Lung (tissue), 12 donors: Measurements from ENCODE around the gene TAS1R1. TPM values are rescaled to one million over a fixed set of nuclear protein-coding genes. Genes with fewer than 3 reads are reported as not detected.

Experiments used
- ATAC-seq: fragments of 200-7000 bp; cut with Tn5 transposase; one replicate; pipeline ENCODE4 v1.9.1; 2020; ENCODE audit warnings: moderate number of reproducible peaks; ENCODE audit not compliant: insufficient read depth, low FRiP score
- DNase-seq, 3 donors: peaks; one replicate each; pipeline ENCODE4 v3.0.0-alpha.2; 2013 to 2017
- H3K27ac ChIP-seq, 2 donors: one replicate each; pipeline ENCODE4 v1.5.1; 2013; ENCODE audit warnings: mild to moderate bottlenecking in 2 of 2, moderate library complexity in 2 of 2, control low read depth in 1 of 2, inconsistent platforms in 1 of 2, low read depth in 1 of 2, low read length in 1 of 2
- H3K27me3 ChIP-seq, 3 donors: one replicate each; pipeline ENCODE4 v1.5.1; 2013; ENCODE audit warnings: low read length in 2 of 3; ENCODE audit not compliant: control insufficient read depth in 3 of 3, insufficient read depth in 3 of 3
- H3K36me3 ChIP-seq, 4 donors: one replicate each; pipeline ENCODE4 v1.5.1; 2013; ENCODE audit warnings: low read length in 4 of 4, mild to moderate bottlenecking in 1 of 4, moderate library complexity in 1 of 4; ENCODE audit not compliant: control insufficient read depth in 4 of 4, insufficient read depth in 4 of 4
- H3K4me1 ChIP-seq, 5 donors: one replicate each; pipeline ENCODE4 v1.5.1; 2013; ENCODE audit warnings: low read length in 5 of 5, mild to moderate bottlenecking in 2 of 5, moderate library complexity in 1 of 5; ENCODE audit not compliant: control insufficient read depth in 5 of 5, insufficient read depth in 5 of 5
- H3K4me3 ChIP-seq: one replicate; pipeline ENCODE4 v1.5.1; 2013; ENCODE audit warnings: mild to moderate bottlenecking, control low read depth, moderate library complexity
- H3K9ac ChIP-seq, 2 donors: one replicate each; pipeline ENCODE4 v1.5.1; 2013; ENCODE audit warnings: low read length in 2 of 2, control low read depth in 1 of 2; ENCODE audit not compliant: insufficient read depth in 1 of 2
- H3K9me3 ChIP-seq, 4 donors: one replicate each; pipeline ENCODE4 v1.5.1; 2013; ENCODE audit warnings: low read length in 3 of 4, mild to moderate bottlenecking in 1 of 4, moderate library complexity in 1 of 4; ENCODE audit not compliant: control insufficient read depth in 4 of 4, insufficient read depth in 3 of 4
- WGBS, 2 donors: extraction: QIAGEN DNeasy Blood & Tissue Kit; methylation state at CpG; one replicate each; pipeline ENCODE4 v1.1.7; 2013; 5-methylcytosine and 5-hydroxymethylcytosine counted together
- polyA plus RNA-seq, 2 donors: library from polyadenylated mRNA; stranded (reverse); fragments of 200-250 nt; gene quantifications; one replicate each; pipeline ENCODE4 v1.2.1, GENCODE V29; 2013
- total RNA-seq, 2 donors: library from RNA; depleted of rRNA in 1 of 2; stranded (reverse); fragments of >200 nt in 1 of 2; gene quantifications; one replicate each; pipeline ENCODE4 v1.2.1, GENCODE V29; 2014 to 2021
- TF ChIP-seq, protein P1 (sequence below): IDR thresholded peaks from 2 replicates; pipeline ENCODE4 v1.5.1; 2012; ENCODE audit warnings: mild to moderate bottlenecking; ENCODE audit errors: control extremely low read depth, extremely low read depth
- donor health status: control.
- donor health status: control.
- donor health status: Bipolar disorder and iron deficiency.
- donor health status: healthy.
- donor health status: DM: yes; HTN: yes; CAD: no.

The TAS1R1 gene
- total and polyA plus RNA-seq, 4 donors, result 0.02 to 0.51 (median 0.15) TPM

DNA sequence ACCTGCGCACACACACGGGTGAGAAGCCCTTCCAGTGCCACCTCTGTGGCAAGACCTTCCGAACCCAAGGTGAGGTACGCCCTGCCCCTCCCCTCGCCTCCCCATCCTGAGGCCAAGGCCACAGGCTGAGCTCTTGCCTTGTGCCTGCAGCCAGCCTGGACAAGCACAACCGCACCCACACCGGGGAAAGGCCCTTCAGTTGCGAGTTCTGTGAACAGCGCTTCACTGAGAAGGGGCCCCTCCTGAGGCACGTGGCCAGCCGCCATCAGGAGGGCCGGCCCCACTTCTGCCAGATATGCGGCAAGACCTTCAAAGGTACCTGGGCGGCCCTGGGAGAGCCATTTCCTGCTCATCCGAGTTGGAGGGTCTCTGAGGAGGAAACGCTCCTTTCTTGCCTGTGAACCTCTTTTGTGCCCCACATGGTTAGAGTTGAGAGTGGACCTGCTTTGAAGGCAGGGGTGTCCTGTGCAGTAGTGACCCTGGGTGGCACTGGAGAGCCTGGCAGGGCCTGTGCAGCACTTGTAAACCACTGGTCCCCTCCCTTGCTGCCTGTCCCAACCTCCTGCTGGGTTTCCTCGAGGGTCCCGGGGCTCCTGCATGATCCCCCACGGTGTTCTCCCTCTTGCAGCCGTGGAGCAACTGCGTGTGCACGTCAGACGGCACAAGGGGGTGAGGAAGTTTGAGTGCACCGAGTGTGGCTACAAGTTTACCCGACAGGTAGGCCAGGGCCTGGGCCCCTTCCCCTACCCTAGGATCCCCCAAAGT is 33.2 kb downstream of the TAS1R1 start:
- Histone ChIP-seq H3K4me3 (no peak overlapping the region), H3K9ac (no peak overlapping the region), H3K27me3 (no peaks in the 10 kb centered on the region), H3K9me3 (no peaks in the 10 kb centered on the region), H3K36me3 (peaks cover 0 to 45% (median 18%) of the 10 kb centered on the region in 4 donors), H3K4me1 (peaks cover 0 to 5% (median 0%) of the 10 kb centered on the region in 5 donors), H3K27ac (no peak overlapping the region)
- no peak for DNase-seq
- ATAC-seq, result no peak
- TF ChIP-seq, protein P1, sequence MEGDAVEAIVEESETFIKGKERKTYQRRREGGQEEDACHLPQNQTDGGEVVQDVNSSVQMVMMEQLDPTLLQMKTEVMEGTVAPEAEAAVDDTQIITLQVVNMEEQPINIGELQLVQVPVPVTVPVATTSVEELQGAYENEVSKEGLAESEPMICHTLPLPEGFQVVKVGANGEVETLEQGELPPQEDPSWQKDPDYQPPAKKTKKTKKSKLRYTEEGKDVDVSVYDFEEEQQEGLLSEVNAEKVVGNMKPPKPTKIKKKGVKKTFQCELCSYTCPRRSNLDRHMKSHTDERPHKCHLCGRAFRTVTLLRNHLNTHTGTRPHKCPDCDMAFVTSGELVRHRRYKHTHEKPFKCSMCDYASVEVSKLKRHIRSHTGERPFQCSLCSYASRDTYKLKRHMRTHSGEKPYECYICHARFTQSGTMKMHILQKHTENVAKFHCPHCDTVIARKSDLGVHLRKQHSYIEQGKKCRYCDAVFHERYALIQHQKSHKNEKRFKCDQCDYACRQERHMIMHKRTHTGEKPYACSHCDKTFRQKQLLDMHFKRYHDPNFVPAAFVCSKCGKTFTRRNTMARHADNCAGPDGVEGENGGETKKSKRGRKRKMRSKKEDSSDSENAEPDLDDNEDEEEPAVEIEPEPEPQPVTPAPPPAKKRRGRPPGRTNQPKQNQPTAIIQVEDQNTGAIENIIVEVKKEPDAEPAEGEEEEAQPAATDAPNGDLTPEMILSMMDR, result no peak
- whole genome bisulfite sequencing, 2 donors, result 78 to 82% methylated on average over 25 of the region's 25 CpGs

DNA sequence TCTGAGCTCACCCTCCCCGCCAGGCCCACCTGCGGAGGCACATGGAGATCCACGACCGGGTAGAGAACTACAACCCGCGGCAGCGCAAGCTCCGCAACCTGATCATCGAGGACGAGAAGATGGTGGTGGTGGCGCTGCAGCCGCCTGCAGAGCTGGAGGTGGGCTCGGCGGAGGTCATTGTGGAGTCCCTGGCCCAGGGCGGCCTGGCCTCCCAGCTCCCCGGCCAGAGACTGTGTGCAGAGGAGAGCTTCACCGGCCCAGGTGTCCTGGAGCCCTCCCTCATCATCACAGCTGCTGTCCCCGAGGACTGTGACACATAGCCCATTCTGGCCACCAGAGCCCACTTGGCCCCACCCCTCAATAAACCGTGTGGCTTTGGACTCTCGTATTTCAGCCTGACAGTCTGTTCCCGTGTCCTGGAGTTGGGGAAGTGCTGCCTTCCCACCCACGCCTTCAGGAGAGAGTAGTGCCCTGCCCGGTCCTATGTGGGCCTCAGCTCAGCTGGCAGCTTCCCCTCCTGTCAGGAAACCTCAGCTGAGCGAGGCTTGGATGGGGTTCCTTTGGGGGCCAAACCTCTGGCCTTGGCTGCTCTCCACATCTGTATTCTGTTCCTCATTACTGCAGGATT is 33.9 kb downstream of the TAS1R1 start:
- Histone ChIP-seq H3K36me3 (peaks cover 0 to 52% (median 23%) of the 10 kb centered on the region in 4 donors), H3K4me3 (no peak overlapping the region), H3K4me1 (peaks cover 0 to 5% (median 0%) of the 10 kb centered on the region in 5 donors)

DNA sequence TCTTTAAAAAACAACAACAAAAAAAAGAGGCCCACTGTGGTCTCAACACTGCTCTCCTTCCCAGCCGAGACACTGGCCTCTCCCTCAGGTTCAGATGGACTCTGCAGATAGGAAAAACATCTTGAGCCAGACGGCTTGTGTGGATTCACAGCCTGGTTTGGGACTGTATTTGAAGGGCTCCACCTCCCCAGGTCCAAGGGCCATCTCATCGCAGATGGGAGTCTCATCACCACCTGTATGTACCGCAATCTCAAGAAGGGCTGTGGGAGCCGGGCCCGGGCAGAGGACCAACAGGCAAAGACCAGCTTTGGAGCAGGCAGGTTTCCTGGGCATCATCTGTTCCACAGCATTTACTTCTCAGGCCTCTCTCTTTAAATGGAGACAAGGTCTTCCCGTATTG is 34.9 kb downstream of the TAS1R1 start:
- H3K27me3 ChIP-seq, result no peaks in the 10 kb centered on the region
- H3K36me3 ChIP-seq, result peaks cover 0 to 56% (median 25%) of the 10 kb centered on the region in 4 donors
- no peak overlapping the region for H3K27ac ChIP-seq
- peaks cover 0 to 5% (median 0%) of the 10 kb centered on the region in 5 donors for H3K4me1 ChIP-seq
- no peak for DNase-seq
- whole genome bisulfite sequencing, 2 donors, result 93 to 94% methylated on average over 7 of the region's 7 CpGs
- no peak overlapping the region for H3K9ac ChIP-seq
- TF ChIP-seq, protein P1, result no peak
- no peaks in the 10 kb centered on the region for H3K9me3 ChIP-seq
- ATAC-seq, result no peak
- no peak overlapping the region for H3K4me3 ChIP-seq

More for the DNA sequence above, 33.9 kb downstream of the TAS1R1 start:
- DNase-seq (no peak), ATAC-seq (no peak)
- Histone ChIP-seq H3K9ac (no peak overlapping the region), H3K27ac (no peak overlapping the region), H3K9me3 (no peaks in the 10 kb centered on the region), H3K27me3 (no peaks in the 10 kb centered on the region)
- TF ChIP-seq, protein P1, result no peak
- WGBS, 2 donors, result 68 to 83% methylated on average over 24 of the region's 24 CpGs
